H1 (cell line): ENCODE data around the gene SRCIN1. TPM values are rescaled to one million over a fixed set of nuclear protein-coding genes. Genes with fewer than 3 reads are reported as not detected.

Experiments
- CHD1 ChIP-seq: IDR thresholded peaks from 2 replicates; pipeline ENCODE4 v1.6.1; 2012; ENCODE audit warnings: low read depth, low read length, improper control_type of control experiment
- EZH2 ChIP-seq: fragments of 200-600 bp; sonication (generic); IDR thresholded peaks from 2 replicates; pipeline ENCODE4 v1.7.1; 2012; ENCODE audit warnings: low read depth, mild to moderate bottlenecking, moderate library complexity, low read length, inconsistent platforms; ENCODE audit not compliant: severe bottlenecking
- GTF2F1 ChIP-seq: IDR thresholded peaks from 2 replicates; pipeline ENCODE4 v1.6.1; 2012; ENCODE audit warnings: low read depth, low read length, improper control_type of control experiment, borderline replicate concordance
- POLR2A ChIP-seq, 2 experiments: IDR thresholded peaks; 1 replicate in 1 of 2; 2 replicates in 1 of 2; pipeline ENCODE4 v1.6.1; 2011; ENCODE audit warnings: low read depth in 2 of 2, low read length in 2 of 2, mild to moderate bottlenecking in 2 of 2; ENCODE audit errors: control extremely low read depth in 1 of 2
- POLR2AphosphoS5 ChIP-seq: IDR thresholded peaks from 2 replicates; pipeline ENCODE4 v1.6.1; 2011; ENCODE audit warnings: low read depth, low read length
- POU5F1 ChIP-seq: IDR thresholded peaks from 2 replicates; pipeline ENCODE4 v1.6.1; 2011; ENCODE audit warnings: low read depth, mild to moderate bottlenecking, low read length, moderate library complexity
- RXRA ChIP-seq: IDR thresholded peaks from 2 replicates; pipeline ENCODE4 v1.6.1; 2011; ENCODE audit warnings: low read depth, mild to moderate bottlenecking, low read length, moderate library complexity; ENCODE audit not compliant: insufficient read depth
- SP4 ChIP-seq: IDR thresholded peaks from 2 replicates; pipeline ENCODE4 v1.6.1; 2012; ENCODE audit warnings: low read length, inconsistent platforms
- polyA plus RNA-seq, 7 experiments: library from polyadenylated mRNA; depleted of rRNA in 3 of 7; stranded (reverse) in 5 of 7; unstranded in 2 of 7; fragments of >200 nt in 5 of 7; fragments of 200-250 nt in 2 of 7; gene quantifications; 1 replicate in 5 of 7; 2 replicates in 1 of 7; 4 replicates in 1 of 7; pipeline versions ENCODE4 v1.2.1 to v1.2.3, GENCODE V29; 2011 to 2013; ENCODE audit warnings: missing spikeins in 2 of 7, mixed read lengths in 2 of 7
- total RNA-seq: library from RNA; stranded (reverse); fragmentation: NEBNext Ultra II Directional; extraction: Animal tissue kit (Norgen Biotek cat#: 25700); gene quantifications from 2 replicates; pipeline ENCODE4 v1.2.1, GENCODE V29; 2021

SRCIN1 gene
- total and polyA plus RNA-seq, 2 of the 8 experiments (the other 6 are each of a cell fraction or from before 2014, with no cell fraction given), result 2.8 to 3.8 TPM

DNA sequence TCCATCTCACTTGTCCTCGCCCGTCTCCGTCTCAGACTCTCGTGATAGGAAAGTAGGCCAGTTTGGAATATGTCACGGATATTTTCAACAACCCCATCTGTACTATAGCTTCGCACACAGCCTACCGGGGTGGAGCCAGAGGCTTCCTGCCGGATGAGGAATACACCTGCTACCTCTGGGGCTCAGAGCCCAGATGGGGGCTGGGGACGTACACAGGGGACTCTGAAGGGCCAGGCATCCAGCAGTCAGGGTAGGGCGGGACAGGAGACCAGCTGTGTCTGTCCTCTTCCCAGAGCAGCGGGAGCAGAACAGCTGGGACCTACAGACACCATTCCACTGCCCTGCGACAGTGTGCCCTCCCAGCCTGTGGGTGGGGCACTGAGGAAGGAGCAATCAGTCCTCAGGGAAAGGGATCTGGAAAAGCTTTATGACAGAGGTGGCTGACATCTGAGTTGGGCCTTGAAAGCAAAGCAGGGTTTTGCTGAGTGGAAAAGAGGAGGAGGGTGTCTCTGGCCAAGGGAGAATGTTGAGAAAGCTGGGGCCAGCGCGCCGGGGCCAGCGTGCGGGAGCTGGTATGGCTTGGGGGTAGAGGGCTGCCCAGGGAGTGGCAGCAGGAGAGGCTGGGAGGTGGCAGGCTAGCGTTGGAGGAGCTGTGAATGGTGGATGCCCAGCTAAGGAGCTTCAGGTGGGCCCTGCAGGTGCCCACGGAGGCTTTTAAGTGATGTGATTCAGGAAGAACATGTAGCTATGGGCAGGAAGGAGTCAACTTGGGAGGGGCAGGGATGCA is 11.5 kb upstream of the SRCIN1 start (continued):
- TF ChIP-seq RXRA (no peak), POLR2A (IDR thresholded peaks at IDR 0.05; ENCODE audit: control extremely low read depth in 1 of 2, low read depth in 2 of 2, low read length in 2 of 2) (no peak), POLR2AphosphoS5 (no peak), CHD1 (no peak), SP4 (no peak), POU5F1 (no peak), GTF2F1 (no peak), EZH2 (no peak)
